B cell (primary cell): Measurements from ENCODE around the gene AXIN1.

ENCODE experiments used
- EZH2 ChIP-seq: IDR thresholded peaks from 2 replicates; pipeline ENCODE4 v1.6.1; 2012; ENCODE audit warnings: borderline replicate concordance, low read depth, mild to moderate bottlenecking, moderate library complexity, low read length; ENCODE audit not compliant: insufficient read depth, poor library complexity, severe bottlenecking
- TF ChIP-seq, protein P1 (sequence below): fragments of 200-600 bp; IDR thresholded peaks from one replicate; pipeline ENCODE4 v1.8.0; 2022; ENCODE audit warnings: antibody characterized with exemption, mild to moderate bottlenecking

DNA sequence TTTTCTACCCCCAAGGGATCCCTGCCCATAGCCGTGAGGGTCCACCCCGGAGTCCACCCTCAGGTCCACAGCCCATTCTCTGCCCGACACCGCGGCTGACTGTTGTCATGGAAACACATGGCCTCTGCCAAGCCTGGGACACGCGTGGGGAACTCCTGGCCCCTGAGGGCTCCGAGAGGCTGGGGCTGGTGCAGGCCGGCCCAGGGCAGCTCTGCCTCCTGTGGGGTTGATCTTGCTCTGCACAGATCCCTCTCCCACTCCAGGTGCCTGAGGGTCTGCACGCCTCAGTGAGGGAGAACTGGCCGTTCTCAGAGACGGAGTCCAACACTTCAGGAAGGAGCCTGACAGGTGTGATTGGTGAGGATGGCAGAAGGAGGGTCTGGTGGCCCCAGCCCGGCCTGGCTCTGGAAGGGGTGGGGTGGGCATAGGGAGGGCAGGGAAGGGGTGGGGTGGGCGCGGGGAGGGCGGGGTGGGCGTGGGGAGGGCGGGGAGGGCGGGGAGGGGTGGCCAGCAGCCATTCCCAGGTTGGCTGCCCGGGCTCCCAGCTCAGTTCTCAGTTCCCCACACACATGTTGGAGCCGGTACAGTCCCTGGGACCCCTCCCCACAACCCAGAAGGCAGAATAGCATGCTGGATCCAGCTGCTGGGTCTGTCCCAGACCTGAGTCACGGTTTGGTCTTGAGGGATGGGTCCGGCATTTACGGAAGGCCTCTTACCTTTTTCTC, 11.4 kb upstream of the AXIN1 start:
- TF ChIP-seq, protein P1, sequence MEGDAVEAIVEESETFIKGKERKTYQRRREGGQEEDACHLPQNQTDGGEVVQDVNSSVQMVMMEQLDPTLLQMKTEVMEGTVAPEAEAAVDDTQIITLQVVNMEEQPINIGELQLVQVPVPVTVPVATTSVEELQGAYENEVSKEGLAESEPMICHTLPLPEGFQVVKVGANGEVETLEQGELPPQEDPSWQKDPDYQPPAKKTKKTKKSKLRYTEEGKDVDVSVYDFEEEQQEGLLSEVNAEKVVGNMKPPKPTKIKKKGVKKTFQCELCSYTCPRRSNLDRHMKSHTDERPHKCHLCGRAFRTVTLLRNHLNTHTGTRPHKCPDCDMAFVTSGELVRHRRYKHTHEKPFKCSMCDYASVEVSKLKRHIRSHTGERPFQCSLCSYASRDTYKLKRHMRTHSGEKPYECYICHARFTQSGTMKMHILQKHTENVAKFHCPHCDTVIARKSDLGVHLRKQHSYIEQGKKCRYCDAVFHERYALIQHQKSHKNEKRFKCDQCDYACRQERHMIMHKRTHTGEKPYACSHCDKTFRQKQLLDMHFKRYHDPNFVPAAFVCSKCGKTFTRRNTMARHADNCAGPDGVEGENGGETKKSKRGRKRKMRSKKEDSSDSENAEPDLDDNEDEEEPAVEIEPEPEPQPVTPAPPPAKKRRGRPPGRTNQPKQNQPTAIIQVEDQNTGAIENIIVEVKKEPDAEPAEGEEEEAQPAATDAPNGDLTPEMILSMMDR, result no peak
- TF ChIP-seq EZH2, result no peak
